DOHH2 (cell line): ENCODE results near the gene AQP5.

ENCODE experiments used
- H3F3A ChIP-seq: fragments of 200-600 bp; sonication (generic), shearing (Covaris generic); 2 replicates; pipeline ENCODE4 v1.6.0; 2016; ENCODE audit warnings: antibody characterized with exemption, mild to moderate bottlenecking; ENCODE audit not compliant: control insufficient read depth, insufficient read depth
- H3K27ac ChIP-seq: fragments of 200-600 bp; sonication (generic); 2 replicates; pipeline ENCODE4 v1.5.1; 2014; ENCODE audit warnings: low read depth, mild to moderate bottlenecking, low read length, moderate library complexity
- H3K27me3 ChIP-seq: fragments of 200-600 bp; sonication (generic); 2 replicates; pipeline ENCODE4 v1.6.1; 2014; ENCODE audit warnings: mild to moderate bottlenecking, low read length, mixed read lengths; ENCODE audit not compliant: control insufficient read depth
- H3K36me3 ChIP-seq: fragments of 200-600 bp; sonication (generic); 2 replicates; pipeline ENCODE4 v1.6.1; 2014; ENCODE audit warnings: mild to moderate bottlenecking, low read length, moderate library complexity, mixed read lengths; ENCODE audit not compliant: control insufficient read depth
- H3K4me1 ChIP-seq: fragments of 200-600 bp; sonication (generic); 2 replicates; pipeline ENCODE4 v1.6.1; 2014; ENCODE audit warnings: mild to moderate bottlenecking, low read length, mixed read lengths; ENCODE audit not compliant: control insufficient read depth
- H3K4me2 ChIP-seq: fragments of 200-600 bp; sonication (generic); 2 replicates; pipeline ENCODE4 v1.6.0; 2014; ENCODE audit warnings: mild to moderate bottlenecking, low read length, moderate library complexity
- H3K4me3 ChIP-seq: fragments of 200-600 bp; sonication (generic); 2 replicates; pipeline ENCODE4 v1.5.1; 2014; ENCODE audit warnings: mild to moderate bottlenecking, low read length, mixed read lengths
- H3K79me2 ChIP-seq: fragments of 200-600 bp; sonication (generic); 2 replicates; pipeline ENCODE4 v1.6.1; 2014; ENCODE audit warnings: mild to moderate bottlenecking, low read length, mixed read lengths; ENCODE audit not compliant: control insufficient read depth
- H3K9me2 ChIP-seq: fragments of 200-600 bp; sonication (generic); replicated peaks from 2 replicates; pipeline ENCODE4 v1.6.1; 2014; ENCODE audit warnings: mild to moderate bottlenecking, low read length, mixed read lengths; ENCODE audit not compliant: control insufficient read depth
- H3K9me3 ChIP-seq: fragments of 200-600 bp; sonication (generic); 2 replicates; pipeline ENCODE4 v1.6.1; 2014; ENCODE audit warnings: antibody characterized with exemption, low read length, mixed read lengths; ENCODE audit not compliant: control insufficient read depth, insufficient read depth
- H4K20me1 ChIP-seq: fragments of 200-600 bp; sonication (generic); 2 replicates; pipeline ENCODE4 v1.6.0; 2014; ENCODE audit warnings: low read depth, mild to moderate bottlenecking, antibody characterized with exemption, low read length, moderate library complexity; ENCODE audit not compliant: control insufficient read depth, insufficient read depth
- CTCF ChIP-seq: fragments of 200-600 bp; sonication (generic); IDR thresholded peaks from one replicate; pipeline ENCODE4 v1.5.1; 2014; ENCODE audit warnings: antibody characterized with exemption, mild to moderate bottlenecking, low read depth, low read length; ENCODE audit not compliant: poor library complexity, severe bottlenecking
- EZH2phosphoT487 ChIP-seq: fragments of 200-600 bp; sonication (generic); IDR thresholded peaks from 2 replicates; pipeline ENCODE4 v1.6.1; 2017; ENCODE audit warnings: borderline replicate concordance, mild to moderate bottlenecking, antibody characterized with exemption, low read length, moderate library complexity, mixed read lengths

AQP5 gene

GRCh38 chr12:49929581-49929980 lies 32.1 kb upstream of the AQP5 start:
- Histone ChIP-seq H3K4me1 (no peaks in the 10 kb centered on the region), H3K9me2 (no peaks in the 10 kb centered on the region), H3K27ac (no peak overlapping the region), H3K4me2 (no peak overlapping the region), H3F3A (no peaks in the 10 kb centered on the region), H3K36me3 (no peaks in the 10 kb centered on the region), H3K27me3 (peaks cover 20% of the 10 kb centered on the region), H4K20me1 (no peaks in the 10 kb centered on the region), H3K9me3 (no peaks in the 10 kb centered on the region), H3K79me2 (no peaks in the 10 kb centered on the region), H3K4me3 (no peak overlapping the region)
- TF ChIP-seq CTCF = no peak
- TF ChIP-seq EZH2phosphoT487 = no peak

- Histone ChIP-seq H3K9me3 (no peaks in the 10 kb centered on the region), H3K79me2 (no peaks in the 10 kb centered on the region), H3K9me2 (no peaks in the 10 kb centered on the region), H3F3A (no peaks in the 10 kb centered on the region), H3K27ac (no peak overlapping the region), H4K20me1 (no peaks in the 10 kb centered on the region), H3K27me3 (peaks cover 26% of the 10 kb centered on the region), H3K4me1 (no peaks in the 10 kb centered on the region), H3K36me3 (no peaks in the 10 kb centered on the region), H3K4me3 (no peak overlapping the region), H3K4me2 (no peak overlapping the region)
- no peak for TF ChIP-seq CTCF
- no peak for TF ChIP-seq EZH2phosphoT487
These were observed 31.0 kb upstream of the AQP5 start for GRCh38 chr12:49930515-49931288.

GRCh38 chr12:49932023-49932422 lies 29.6 kb upstream of the AQP5 start:
- Histone ChIP-seq H3K4me2 (no peak overlapping the region), H3K36me3 (no peaks in the 10 kb centered on the region), H3K9me3 (no peaks in the 10 kb centered on the region), H3K9me2 (no peaks in the 10 kb centered on the region), H3K4me1 (no peaks in the 10 kb centered on the region), H3F3A (no peaks in the 10 kb centered on the region), H3K4me3 (no peak overlapping the region), H3K79me2 (no peaks in the 10 kb centered on the region), H3K27me3 (peaks cover 26% of the 10 kb centered on the region), H4K20me1 (no peaks in the 10 kb centered on the region), H3K27ac (no peak overlapping the region)
- TF ChIP-seq CTCF = no peak
- TF ChIP-seq EZH2phosphoT487 = no peak
